ENCODE data around the gene SERPINA6. TPM values are rescaled to one million over a fixed set of nuclear protein-coding genes. Genes with fewer than 3 reads are reported as not detected.
"Not testable (repeated sequence)": the region's sequence is repeated elsewhere in the genome, so short reads cannot be mapped to it uniquely, and the experiment has no call there.

The SERPINA6 gene, protein sequence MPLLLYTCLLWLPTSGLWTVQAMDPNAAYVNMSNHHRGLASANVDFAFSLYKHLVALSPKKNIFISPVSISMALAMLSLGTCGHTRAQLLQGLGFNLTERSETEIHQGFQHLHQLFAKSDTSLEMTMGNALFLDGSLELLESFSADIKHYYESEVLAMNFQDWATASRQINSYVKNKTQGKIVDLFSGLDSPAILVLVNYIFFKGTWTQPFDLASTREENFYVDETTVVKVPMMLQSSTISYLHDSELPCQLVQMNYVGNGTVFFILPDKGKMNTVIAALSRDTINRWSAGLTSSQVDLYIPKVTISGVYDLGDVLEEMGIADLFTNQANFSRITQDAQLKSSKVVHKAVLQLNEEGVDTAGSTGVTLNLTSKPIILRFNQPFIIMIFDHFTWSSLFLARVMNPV
- not detected for total RNA-seq

DNA sequence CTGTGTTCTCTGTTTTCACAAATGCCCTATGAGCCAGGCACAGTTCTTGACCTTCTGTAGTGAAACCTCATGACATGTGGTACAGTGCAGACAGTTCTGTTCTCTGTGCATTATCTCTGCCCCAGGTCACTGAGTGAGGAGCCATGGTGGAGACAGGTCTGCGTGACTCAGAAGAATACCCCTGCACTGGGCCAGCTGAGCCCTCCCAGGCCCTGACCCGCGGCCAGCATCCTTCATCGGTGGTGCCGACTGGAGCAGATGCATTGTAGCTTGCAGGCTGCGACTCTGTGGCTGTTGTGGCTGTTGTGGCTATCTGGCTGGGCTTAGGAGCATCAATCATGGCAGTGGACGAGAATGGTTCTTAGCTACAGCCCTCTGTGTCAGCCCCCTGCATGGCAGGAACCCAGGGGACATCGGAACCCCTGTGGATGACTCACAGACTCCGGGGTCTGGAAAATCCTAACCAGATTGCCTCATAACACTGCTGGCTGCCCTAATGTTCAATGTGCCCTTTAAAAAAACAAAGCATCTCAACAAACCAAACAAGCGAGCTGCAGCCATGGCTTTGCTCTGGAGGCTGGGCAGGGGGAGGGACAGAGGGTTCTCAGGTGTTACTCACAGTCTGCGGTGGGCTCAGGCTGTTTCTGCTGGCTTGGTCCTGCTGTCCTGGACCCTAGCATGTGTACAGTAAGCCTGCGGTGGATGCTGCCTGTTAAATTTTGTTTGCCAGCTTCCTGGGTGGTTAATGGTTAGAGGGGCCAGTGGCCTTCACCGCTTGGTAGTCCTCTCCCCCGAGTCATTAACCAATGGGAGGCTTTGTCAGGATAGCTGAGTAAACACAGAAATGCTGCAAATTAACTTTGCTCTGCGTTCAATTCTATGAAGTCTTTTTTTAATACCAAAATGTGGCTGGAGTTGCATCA, at the start of gene SERPINA6:
TSS of gene SERPINA6 (minus strand) at position 689 of the 923 bp plus-strand sequence. CDS start 8,688 bp downstream, outside the sequence.
- ATAC-seq (no peak), DNase-seq (no peak)
- intact Hi-C loops (cut with DNase I, micrococcal nuclease) = no loop called here
- no peaks in the 10 kb centered on the region for H3K27me3 Mint-ChIP-seq
- H3K27ac Mint-ChIP-seq = no peak within 1 kb of the TSS
- CTCF ChIA-PET = interaction anchor here (0.6 to 1.9 kb wide), 4 partner anchors 8 to 191 kb away, joined by 3 to 6 read pairs (median 3); no protein-coding TSS in a partner anchor
- H3K36me3 Mint-ChIP-seq (ENCODE audit: low read depth) = no peaks in the 10 kb centered on the region
- no peaks in the 10 kb centered on the region for H3K4me1 Mint-ChIP-seq
- POLR2A ChIA-PET = no interaction called here
- H3K9me3 Mint-ChIP-seq (ENCODE audit: low read depth) = no peaks in the 10 kb centered on the region
- no peak within 1 kb of the TSS for H3K4me3 Mint-ChIP-seq

DNA sequence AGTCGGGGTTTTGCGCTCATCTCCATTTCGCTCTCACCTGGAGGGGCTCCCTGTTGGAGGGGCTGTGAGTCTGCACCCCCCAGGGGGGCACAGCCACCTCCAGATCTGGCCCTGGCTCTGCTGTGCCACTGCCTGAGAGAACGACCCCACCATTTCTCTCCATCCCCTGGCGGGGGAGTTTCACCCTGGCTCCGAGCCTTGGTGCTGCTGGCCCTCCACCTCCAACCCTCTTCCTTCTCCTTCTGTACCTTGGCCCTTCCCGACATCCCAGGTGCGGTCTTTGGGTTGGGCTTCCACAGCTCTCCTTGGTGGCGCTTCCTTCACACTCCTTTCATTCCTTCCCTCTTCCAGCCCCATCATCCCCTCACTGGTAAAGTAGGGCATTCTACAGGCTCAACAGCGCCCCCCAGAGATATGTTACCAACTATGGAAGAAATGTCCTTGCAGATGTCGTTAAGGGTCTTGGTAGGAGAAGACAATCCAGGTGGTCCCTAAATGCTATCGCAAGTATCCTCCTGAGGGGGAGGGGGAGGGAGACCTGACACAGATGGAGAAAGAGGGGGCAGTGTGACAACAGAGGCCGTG, 49.0 kb upstream of the SERPINA6 start:
- ATAC-seq = no peak
- Mint-ChIP-seq H3K4me1 (peaks cover 12% of the 10 kb centered on the region), H3K27me3 (peaks cover 2% of the 10 kb centered on the region), H3K4me3 (no peak overlapping the region), H3K36me3 (ENCODE audit: low read depth) (no peaks in the 10 kb centered on the region), H3K27ac (no peak overlapping the region), H3K9me3 (ENCODE audit: low read depth) (no peaks in the 10 kb centered on the region)
- ChIA-PET CTCF (interaction anchor here (1.1 to 1.5 kb wide), 4 partner anchors 10 to 44 kb away, joined by 3 to 4 read pairs (median 4); no protein-coding TSS in a partner anchor), POLR2A (no interaction called here)
- DNase-seq = peak; percentile 32
- intact Hi-C loops (cut with DNase I, micrococcal nuclease) = no loop called here

DNA sequence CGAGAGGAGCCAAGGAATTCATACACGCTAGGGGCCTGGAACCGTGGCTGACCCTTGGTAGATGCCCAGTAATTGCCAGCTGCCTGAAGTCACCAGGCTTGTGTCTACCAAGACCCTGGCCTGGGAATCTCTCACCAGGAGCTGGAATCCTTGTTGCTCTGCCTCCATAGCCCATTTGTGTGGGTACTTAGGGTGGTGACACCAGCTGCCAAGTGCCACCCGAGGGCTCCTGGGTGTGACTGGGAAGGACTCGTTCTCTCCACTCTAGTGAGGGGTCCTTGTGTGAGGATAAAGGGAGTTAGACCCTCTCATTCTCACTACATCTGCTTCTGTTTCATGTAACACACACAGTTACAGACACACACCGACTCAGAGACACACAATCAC, 47.4 kb upstream of the SERPINA6 start:
- no peaks in the 10 kb centered on the region for H3K4me1 Mint-ChIP-seq
- no peak for ATAC-seq

DNA sequence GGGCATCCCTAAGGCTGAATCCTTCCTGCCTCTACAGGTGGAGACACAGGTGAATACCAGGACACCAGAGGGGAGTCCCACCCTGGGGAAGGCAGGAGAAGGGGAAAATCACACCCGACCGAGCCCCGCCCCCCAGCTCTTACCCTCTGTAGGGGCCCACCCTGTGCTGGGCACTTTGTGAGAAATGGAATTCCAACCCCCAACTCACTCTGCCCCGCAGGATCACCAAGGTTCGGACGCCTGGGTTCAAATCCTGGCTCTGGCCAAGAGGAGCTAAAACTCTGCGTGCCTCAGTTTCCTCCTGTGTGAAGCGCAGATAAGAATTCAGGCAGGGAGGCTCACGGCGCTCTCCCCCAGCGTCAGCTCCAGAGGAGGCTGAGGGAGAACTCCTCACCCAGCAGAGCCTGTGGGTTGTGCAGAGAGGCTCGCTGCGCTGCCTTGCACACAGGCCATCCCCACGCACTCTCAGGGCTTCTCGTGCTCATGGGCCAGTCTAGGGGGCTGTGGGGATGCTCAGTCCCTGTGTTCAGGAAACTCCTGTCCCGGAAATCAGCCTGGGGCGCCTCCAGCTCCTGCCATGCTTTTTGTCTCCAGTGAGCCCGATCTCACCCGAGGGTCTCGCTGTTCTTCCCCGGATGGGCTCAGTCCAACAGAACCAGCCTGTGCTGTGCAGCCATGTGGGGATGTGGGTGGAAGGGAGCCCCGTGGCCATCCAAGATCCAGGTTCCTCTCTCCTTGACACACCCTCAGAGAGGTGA, 46.8 kb upstream of the SERPINA6 start:
- H3K9me3 Mint-ChIP-seq (ENCODE audit: low read depth); ATAC-seq; POLR2A ChIA-PET; H3K27me3 Mint-ChIP-seq; DNase-seq; CTCF ChIA-PET; H3K36me3 Mint-ChIP-seq (ENCODE audit: low read depth); H3K4me1 Mint-ChIP-seq; H3K27ac Mint-ChIP-seq; H3K4me3 Mint-ChIP-seq; intact Hi-C loops (cut with DNase I, micrococcal nuclease): not testable (repeated sequence)

More for the DNA sequence above, 47.4 kb upstream of the SERPINA6 start:
- ChIA-PET POLR2A (no interaction called here), CTCF (no interaction called here)
- Mint-ChIP-seq H3K36me3 (ENCODE audit: low read depth) (no peaks in the 10 kb centered on the region), H3K9me3 (ENCODE audit: low read depth) (no peaks in the 10 kb centered on the region), H3K27me3 (peaks cover 2% of the 10 kb centered on the region), H3K4me3 (no peak overlapping the region), H3K27ac (no peak overlapping the region)
- intact Hi-C loops (cut with DNase I, micrococcal nuclease) = no loop called here
- no peak for DNase-seq

DNA sequence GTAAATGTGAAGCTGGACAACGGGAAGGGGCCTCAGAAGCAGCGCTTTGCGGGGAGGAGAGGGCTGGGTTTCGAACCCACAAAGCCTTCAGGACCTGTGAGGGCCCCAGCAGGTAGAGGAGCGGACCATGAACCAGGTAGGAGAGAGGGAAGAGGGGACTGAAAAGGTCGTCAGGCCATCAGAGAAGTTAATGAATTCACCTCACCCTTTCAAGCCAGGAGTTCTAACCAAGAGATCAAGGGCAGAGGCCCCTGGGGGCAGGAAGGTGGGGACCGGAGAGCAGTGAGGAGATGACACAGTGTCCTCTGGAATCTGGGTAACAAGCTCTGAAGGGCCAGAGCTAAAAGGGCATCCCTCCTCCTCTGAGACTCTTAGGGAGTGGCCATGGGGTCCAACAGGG, 45.8 kb upstream of the SERPINA6 start:
- H3K27me3 Mint-ChIP-seq = peaks cover 2% of the 10 kb centered on the region
- no peak for DNase-seq
- H3K4me1 Mint-ChIP-seq = no peaks in the 10 kb centered on the region
- ChIA-PET CTCF (interaction anchor here (1.0 kb wide), 1 partner anchor 18 kb away, joined by 3 read pairs; no protein-coding TSS in a partner anchor), POLR2A (no interaction called here)
- no peaks in the 10 kb centered on the region for H3K9me3 Mint-ChIP-seq (ENCODE audit: low read depth)
- no peak overlapping the region for H3K27ac Mint-ChIP-seq
- no peak overlapping the region for H3K4me3 Mint-ChIP-seq
- no peaks in the 10 kb centered on the region for H3K36me3 Mint-ChIP-seq (ENCODE audit: low read depth)
- intact Hi-C loops (cut with DNase I, micrococcal nuclease) = no loop called here
- ATAC-seq = no peak

DNA sequence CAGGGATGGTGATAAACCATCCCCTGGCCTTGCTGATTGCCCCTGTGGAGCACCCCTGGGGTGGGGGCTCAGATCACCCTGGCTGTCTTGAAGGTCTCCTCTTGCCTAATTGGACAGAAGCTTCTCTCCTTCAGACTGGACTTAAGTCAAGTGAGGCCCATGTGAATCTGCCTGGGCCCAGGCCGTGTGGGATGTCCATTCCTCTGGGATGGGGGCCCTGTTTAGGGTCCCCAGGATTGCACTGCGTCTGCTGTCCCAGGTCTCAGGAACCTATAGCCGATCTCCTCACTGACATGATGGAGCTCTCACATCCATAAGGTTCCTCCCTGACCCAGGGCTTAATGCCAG, 45.1 kb upstream of the SERPINA6 start:
- Mint-ChIP-seq H3K36me3 (ENCODE audit: low read depth) (no peaks in the 10 kb centered on the region), H3K4me1 (no peaks in the 10 kb centered on the region), H3K4me3 (no peak overlapping the region), H3K27me3 (peaks cover 2% of the 10 kb centered on the region), H3K27ac (no peak overlapping the region), H3K9me3 (ENCODE audit: low read depth) (no peaks in the 10 kb centered on the region)
- ATAC-seq (no peak), DNase-seq (no peak)
- ChIA-PET POLR2A (no interaction called here), CTCF (interaction anchor here (0.6 to 1.0 kb wide), 2 partner anchors 17 to 55 kb away, joined by 3 read pairs; no protein-coding TSS in a partner anchor)
- intact Hi-C loops (cut with DNase I, micrococcal nuclease) = no loop called here

DNA sequence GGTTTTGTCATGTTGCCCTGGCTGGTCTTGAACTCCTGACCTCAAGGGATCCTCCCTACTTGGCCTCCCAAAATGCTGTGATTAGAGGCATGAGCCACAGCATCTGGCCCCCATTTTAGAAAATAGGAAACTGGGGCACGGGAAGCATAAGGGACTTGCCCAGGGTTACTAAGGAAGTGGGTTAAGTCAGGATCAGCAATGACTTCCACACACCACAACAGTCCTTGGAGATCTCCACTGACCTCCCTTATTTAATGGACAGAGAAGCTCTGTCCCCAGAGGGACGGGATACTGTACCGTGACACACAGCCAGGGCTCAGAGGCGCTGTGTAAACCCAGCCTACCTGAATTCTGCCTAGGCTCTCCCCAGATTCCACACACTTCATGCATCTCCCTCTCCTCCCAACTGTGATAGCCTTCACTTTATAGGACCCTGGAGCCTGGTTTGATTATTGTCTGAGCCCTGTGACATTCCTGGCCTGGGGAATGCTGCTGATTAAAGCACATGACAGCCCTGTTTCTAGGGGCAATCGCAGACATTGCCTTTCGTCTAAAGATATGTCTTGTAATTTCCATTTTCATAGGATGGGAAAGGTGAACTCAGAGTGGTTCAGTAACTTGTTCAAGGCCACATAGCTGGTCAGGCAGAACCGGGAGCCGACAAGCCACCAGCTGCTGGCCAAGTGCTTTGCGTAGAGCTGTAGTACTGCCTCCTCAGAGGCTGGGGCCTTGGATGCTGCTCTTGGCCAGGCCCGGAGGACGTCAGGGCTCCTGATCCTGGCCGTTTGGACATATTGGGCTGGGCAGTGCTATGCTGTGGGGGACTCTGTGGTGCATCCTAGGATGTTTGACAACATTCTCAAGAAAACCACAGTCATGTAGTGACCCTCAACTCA, 44.5 kb upstream of the SERPINA6 start:
- ATAC-seq (no peak), DNase-seq (no peak)
- ChIA-PET CTCF (interaction anchor here (0.6 to 1.2 kb wide), 2 partner anchors 56 to 231 kb away, joined by 3 read pairs; no protein-coding TSS in a partner anchor), POLR2A (no interaction called here)
- H3K9me3 Mint-ChIP-seq (ENCODE audit: low read depth) = no peaks in the 10 kb centered on the region
- H3K4me3 Mint-ChIP-seq = no peak overlapping the region
- H3K4me1 Mint-ChIP-seq = no peaks in the 10 kb centered on the region
- peaks cover 5% of the 10 kb centered on the region for H3K27me3 Mint-ChIP-seq
- intact Hi-C loops (cut with DNase I, micrococcal nuclease) = no loop called here
- H3K36me3 Mint-ChIP-seq (ENCODE audit: low read depth) = no peaks in the 10 kb centered on the region
- peak overlapping the region; percentile 49 for H3K27ac Mint-ChIP-seq

DNA sequence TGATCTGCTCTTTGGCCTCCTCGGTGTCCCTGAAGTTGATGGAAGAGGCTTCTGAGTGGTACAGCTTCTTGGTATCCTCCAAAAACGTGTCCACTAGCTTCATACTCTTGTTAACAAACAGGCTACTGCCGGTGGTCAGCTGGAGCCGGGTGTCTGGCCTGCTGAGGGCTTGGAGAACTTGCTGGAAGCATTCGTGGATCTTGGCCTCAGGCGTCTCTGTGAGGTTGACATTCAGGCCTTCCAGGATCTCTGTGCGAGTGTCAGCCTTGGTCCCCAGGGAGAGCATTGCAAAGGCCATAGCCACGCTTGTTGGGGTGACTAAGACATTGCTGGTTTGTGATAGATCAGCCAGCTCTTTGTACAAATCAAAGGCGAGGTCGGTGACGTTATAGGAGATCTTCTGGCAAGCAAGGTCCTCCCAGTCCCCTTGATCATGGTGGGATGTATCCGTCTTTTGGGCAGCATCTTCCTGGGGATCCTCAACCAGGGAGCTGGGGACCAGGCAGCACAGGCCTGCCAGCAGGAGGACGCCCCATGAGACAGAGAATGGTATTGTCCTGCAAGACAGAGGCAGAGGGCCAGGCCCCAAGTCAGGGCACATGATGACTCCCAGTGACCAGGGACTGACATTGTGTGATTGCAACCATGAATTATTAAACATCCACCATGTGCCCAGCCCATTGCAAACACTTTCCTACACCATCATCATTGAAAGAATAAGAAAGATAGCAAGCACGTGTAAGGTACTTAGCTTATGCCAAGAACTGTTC, 43.2 kb upstream of the SERPINA6 start, which contains the start of gene SERPINA2:
TSS of gene SERPINA2 (minus strand) at position 553 of the 770 bp plus-strand sequence.
- intact Hi-C loops (cut with DNase I, micrococcal nuclease) = no loop called here
- Mint-ChIP-seq H3K4me3 (no peak within 1 kb of the TSS), H3K27ac (no peak within 1 kb of the TSS), H3K9me3 (ENCODE audit: low read depth) (no peaks in the 10 kb centered on the region), H3K27me3 (peaks cover 5% of the 10 kb centered on the region), H3K4me1 (no peaks in the 10 kb centered on the region), H3K36me3 (ENCODE audit: low read depth) (no peaks in the 10 kb centered on the region)
- ChIA-PET POLR2A (no interaction called here), CTCF (interaction anchor here (1.2 kb wide), 1 partner anchor 230 kb away, joined by 3 read pairs; no protein-coding TSS in a partner anchor)
- no peak for DNase-seq
- no peak for ATAC-seq

DNA sequence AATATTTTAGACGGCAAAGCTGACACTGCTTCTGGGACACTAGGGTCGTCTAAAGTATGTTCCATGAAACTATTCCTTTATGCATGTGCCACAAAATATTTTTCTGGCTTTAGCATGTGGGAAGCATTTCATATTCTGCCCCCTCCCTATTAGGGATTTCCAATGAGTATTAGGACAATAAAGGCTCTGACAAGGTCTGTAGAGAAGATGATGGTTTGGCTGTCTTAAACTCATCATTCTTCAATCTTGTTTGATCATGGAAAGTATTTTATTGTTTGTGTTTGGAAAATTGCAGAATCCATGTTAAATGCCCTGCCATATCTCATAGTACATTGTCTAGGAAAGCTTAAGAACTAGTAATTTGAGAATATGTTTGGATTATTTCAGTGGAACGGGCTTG, 42.5 kb upstream of the SERPINA6 start:
- ChIA-PET CTCF (no interaction called here), POLR2A (no interaction called here)
- ATAC-seq (no peak), DNase-seq (no peak)
- intact Hi-C loops (cut with DNase I, micrococcal nuclease) = no loop called here
- Mint-ChIP-seq H3K4me1 (no peaks in the 10 kb centered on the region), H3K9me3 (ENCODE audit: low read depth) (no peaks in the 10 kb centered on the region), H3K4me3 (no peak overlapping the region), H3K27me3 (peaks cover 5% of the 10 kb centered on the region), H3K36me3 (ENCODE audit: low read depth) (no peaks in the 10 kb centered on the region), H3K27ac (no peak overlapping the region)

DNA sequence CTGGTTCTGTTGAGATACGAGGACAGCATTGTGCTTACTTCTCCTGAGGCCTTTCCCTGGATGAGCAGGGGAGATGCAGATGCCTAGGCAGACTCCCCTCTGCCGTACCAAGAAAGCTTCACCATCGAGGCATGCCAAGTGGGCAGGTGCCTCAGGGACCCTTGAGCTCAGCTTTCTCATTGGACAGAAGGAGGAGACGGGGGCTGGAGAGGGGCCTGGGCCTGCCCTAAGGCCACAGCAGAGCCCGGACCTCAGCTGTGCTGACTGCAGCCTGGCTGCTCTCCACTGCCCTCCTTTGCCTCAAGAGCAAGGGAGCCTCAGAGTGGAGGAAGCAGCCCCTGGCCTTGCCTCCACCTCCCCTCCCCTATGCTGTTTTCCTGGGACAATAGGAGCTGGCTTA, 41.8 kb upstream of the SERPINA6 start:
- ATAC-seq (no peak), DNase-seq (no peak)
- ChIA-PET CTCF (no interaction called here), POLR2A (no interaction called here)
- no peak overlapping the region for H3K4me3 Mint-ChIP-seq
- intact Hi-C loops (cut with DNase I, micrococcal nuclease) = loop anchor here in 1 of 2 experiments (1.0 kb wide), 1 partner anchor 15 kb away; no protein-coding TSS in a partner anchor
- no peaks in the 10 kb centered on the region for H3K36me3 Mint-ChIP-seq (ENCODE audit: low read depth)
- H3K4me1 Mint-ChIP-seq = no peaks in the 10 kb centered on the region
- H3K27ac Mint-ChIP-seq = no peak overlapping the region
- peaks cover 5% of the 10 kb centered on the region for H3K27me3 Mint-ChIP-seq
- H3K9me3 Mint-ChIP-seq (ENCODE audit: low read depth) = no peaks in the 10 kb centered on the region

All from activated CD4-positive, alpha-beta T cell treated with anti-CD3 and anti-CD28 coated beads for 36 hours (primary cell).